ENCODE data around the gene KCNJ12. TPM values are rescaled to one million over a fixed set of nuclear protein-coding genes. Genes with fewer than 3 reads are reported as not detected.

Gene KCNJ12
- total RNA-seq, 2 donors from 2014 or later = not detected

- DNase-seq (ENCODE audit: low spot score) = no peak
- Mint-ChIP-seq H3K36me3 (no peaks in the 10 kb centered on the region), H3K27ac (peak overlapping the region; percentile 46 to 84), H3K27me3 (peaks cover 0 to 4% of the 10 kb centered on the region in 2 donors), H3K4me1 (ENCODE audit: low read depth in 2 of 2) (peaks cover 18 to 23% of the 10 kb centered on the region in 2 donors), H3K9me3 (no peaks in the 10 kb centered on the region), H3K4me3 (peak overlapping the region; percentile 41)
- ATAC-seq = peak; percentile 40 to 57
Observed at GRCh38 chr17:21463204-21463661, 87.1 kb downstream of the KCNJ12 start.

- no peak for DNase-seq (ENCODE audit: low spot score)
- H3K4me1 Mint-ChIP-seq (ENCODE audit: low read depth in 2 of 2) = peaks cover 18 to 20% of the 10 kb centered on the region in 2 donors
- H3K27ac Mint-ChIP-seq = peak overlapping the region; percentile 46 to 84
- H3K36me3 Mint-ChIP-seq = no peaks in the 10 kb centered on the region
- peaks cover 0 to 3% of the 10 kb centered on the region in 2 donors for H3K27me3 Mint-ChIP-seq
- no peaks in the 10 kb centered on the region for H3K9me3 Mint-ChIP-seq
- peak in 1 of 2 donors; percentile 8 for ATAC-seq
- H3K4me3 Mint-ChIP-seq = peak overlapping the region; percentile 41
Observed at GRCh38 chr17:21463779-21464407, 87.7 kb downstream of the KCNJ12 start.

GRCh38 chr17:21464611-21465021, 88.5 kb downstream of the KCNJ12 start:
- Mint-ChIP-seq H3K27ac (peak overlapping the region in 1 of 2 donors; percentile 14), H3K4me3 (peak overlapping the region; percentile 16), H3K9me3 (no peaks in the 10 kb centered on the region), H3K36me3 (no peaks in the 10 kb centered on the region), H3K27me3 (peaks cover 0 to 2% of the 10 kb centered on the region in 2 donors), H3K4me1 (ENCODE audit: low read depth in 2 of 2) (peaks cover 18 to 20% of the 10 kb centered on the region in 2 donors)
- ATAC-seq (no peak), DNase-seq (ENCODE audit: low spot score) (no peak)

GRCh38 chr17:21466550-21466949, 90.4 kb downstream of the KCNJ12 start:
- peaks cover 18 to 20% of the 10 kb centered on the region in 2 donors for H3K4me1 Mint-ChIP-seq (ENCODE audit: low read depth in 2 of 2)
- peaks cover 2 to 7% of the 10 kb centered on the region in 2 donors for H3K27me3 Mint-ChIP-seq
- H3K4me3 Mint-ChIP-seq = no peak overlapping the region
- H3K27ac Mint-ChIP-seq = no peak overlapping the region
- DNase-seq (ENCODE audit: low spot score) (no peak), ATAC-seq (no peak)
- H3K36me3 Mint-ChIP-seq = no peaks in the 10 kb centered on the region
- H3K9me3 Mint-ChIP-seq = no peaks in the 10 kb centered on the region

GRCh38 chr17:21467196-21467595, 91.0 kb downstream of the KCNJ12 start:
- no peaks in the 10 kb centered on the region for H3K9me3 Mint-ChIP-seq
- ATAC-seq = no peak
- H3K4me3 Mint-ChIP-seq = no peak overlapping the region

GRCh38 chr17:21467739-21468490, 91.8 kb downstream of the KCNJ12 start:
- Mint-ChIP-seq H3K27me3 (peaks cover 7% of the 10 kb centered on the region in 2 donors), H3K36me3 (no peaks in the 10 kb centered on the region), H3K4me3 (no peak overlapping the region), H3K9me3 (no peaks in the 10 kb centered on the region), H3K4me1 (ENCODE audit: low read depth in 2 of 2) (peaks cover 13 to 14% of the 10 kb centered on the region in 2 donors), H3K27ac (no peak overlapping the region)
- DNase-seq (ENCODE audit: low spot score) = no peak
- ATAC-seq = no peak

More at GRCh38 chr17:21467196-21467595, 91.0 kb downstream of the KCNJ12 start:
- no peaks in the 10 kb centered on the region for H3K36me3 Mint-ChIP-seq
- H3K27me3 Mint-ChIP-seq = peaks cover 7% of the 10 kb centered on the region in 2 donors
- DNase-seq (ENCODE audit: low spot score) = no peak
- H3K27ac Mint-ChIP-seq = no peak overlapping the region
- peaks cover 18 to 20% of the 10 kb centered on the region in 2 donors for H3K4me1 Mint-ChIP-seq (ENCODE audit: low read depth in 2 of 2)

Other genes starting within 250 kb of the KCNJ12 start
- 10 to 100 TPM; 22.2 to 23.8 TPM for gene DHRS7B, start 249.4 kb upstream of the KCNJ12 start, total RNA-seq
- gene TMEM11, start 162.2 kb upstream of the KCNJ12 start, total RNA-seq = 10 to 100 TPM; 23.9 to 30.7 TPM
- 1 to 10 TPM; 1.9 to 3.0 TPM for gene NATD1, start 122.9 kb upstream of the KCNJ12 start, total RNA-seq
- gene MAP2K3, start 91.6 kb upstream of the KCNJ12 start, total RNA-seq = 10 to 100 TPM; 92.9 to 98.3 TPM